ENCODE results near the gene UGT1A1.

DNA sequence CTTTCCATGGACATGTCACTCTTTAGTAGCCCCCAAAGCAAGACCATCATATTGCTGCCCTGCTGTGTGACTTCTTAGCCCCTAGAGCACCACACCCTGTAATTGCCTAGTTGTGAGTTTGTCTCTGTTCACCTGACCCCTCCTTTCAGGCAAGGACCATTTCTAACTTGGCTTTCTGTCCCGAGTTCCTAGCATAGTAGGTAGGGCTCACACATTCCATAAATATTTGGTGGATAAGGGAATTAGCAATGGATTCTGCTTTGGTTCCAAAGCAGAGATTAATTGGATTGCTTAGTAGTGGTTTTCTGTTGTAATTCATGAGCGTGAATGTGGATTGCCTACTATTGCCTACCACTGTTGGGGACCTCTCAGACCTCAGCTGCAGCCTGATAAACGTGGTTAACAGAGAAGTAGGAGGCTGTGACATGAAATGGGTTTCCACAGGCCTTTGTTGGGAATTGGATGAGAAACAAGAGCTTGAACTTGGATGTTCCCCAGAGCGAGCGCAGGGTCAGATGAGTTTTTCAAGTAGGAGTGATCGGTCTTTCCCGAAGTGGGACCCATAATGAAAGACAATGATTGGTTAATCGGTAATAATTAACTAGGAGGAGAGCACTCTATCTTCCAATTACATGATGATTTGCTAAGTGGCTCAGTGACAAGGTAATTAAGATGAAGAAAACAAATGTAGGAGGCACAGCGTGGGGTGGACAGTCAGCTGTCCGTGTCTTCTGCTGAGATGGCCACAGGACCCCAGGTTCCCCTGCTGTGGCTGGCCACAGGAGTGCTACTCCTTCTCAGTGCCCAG lies 13.4 kb upstream of the UGT1A1 start:
- TF ChIP-seq, protein P1, sequence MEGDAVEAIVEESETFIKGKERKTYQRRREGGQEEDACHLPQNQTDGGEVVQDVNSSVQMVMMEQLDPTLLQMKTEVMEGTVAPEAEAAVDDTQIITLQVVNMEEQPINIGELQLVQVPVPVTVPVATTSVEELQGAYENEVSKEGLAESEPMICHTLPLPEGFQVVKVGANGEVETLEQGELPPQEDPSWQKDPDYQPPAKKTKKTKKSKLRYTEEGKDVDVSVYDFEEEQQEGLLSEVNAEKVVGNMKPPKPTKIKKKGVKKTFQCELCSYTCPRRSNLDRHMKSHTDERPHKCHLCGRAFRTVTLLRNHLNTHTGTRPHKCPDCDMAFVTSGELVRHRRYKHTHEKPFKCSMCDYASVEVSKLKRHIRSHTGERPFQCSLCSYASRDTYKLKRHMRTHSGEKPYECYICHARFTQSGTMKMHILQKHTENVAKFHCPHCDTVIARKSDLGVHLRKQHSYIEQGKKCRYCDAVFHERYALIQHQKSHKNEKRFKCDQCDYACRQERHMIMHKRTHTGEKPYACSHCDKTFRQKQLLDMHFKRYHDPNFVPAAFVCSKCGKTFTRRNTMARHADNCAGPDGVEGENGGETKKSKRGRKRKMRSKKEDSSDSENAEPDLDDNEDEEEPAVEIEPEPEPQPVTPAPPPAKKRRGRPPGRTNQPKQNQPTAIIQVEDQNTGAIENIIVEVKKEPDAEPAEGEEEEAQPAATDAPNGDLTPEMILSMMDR (IDR thresholded peaks at IDR 0.05), result no peak
- no peak for TF ChIP-seq POLR2A (IDR thresholded peaks at IDR 0.05)
